Mucosa of stomach (tissue), 1 donor: ENCODE results near the gene NOL4L.
"Not testable (repeated sequence)": the region's sequence is repeated elsewhere in the genome, so short reads cannot be mapped to it uniquely, and the experiment has no call there.

Experiments
- H3K27me3 ChIP-seq: one replicate; pipeline ENCODE4 v1.7.0; 2013; ENCODE audit warnings: mild to moderate bottlenecking, low read length; ENCODE audit not compliant: control insufficient read depth, insufficient read depth
- H3K36me3 ChIP-seq: one replicate; pipeline ENCODE4 v1.7.0; 2013; ENCODE audit warnings: low read length; ENCODE audit not compliant: control insufficient read depth, insufficient read depth
- H3K4me1 ChIP-seq: one replicate; pipeline ENCODE4 v1.7.0; 2013; ENCODE audit warnings: mild to moderate bottlenecking, low read length; ENCODE audit not compliant: control insufficient read depth, insufficient read depth
- H3K4me3 ChIP-seq: one replicate; pipeline ENCODE4 v1.7.0; 2013; ENCODE audit warnings: low read length
- H3K9ac ChIP-seq: one replicate; pipeline ENCODE4 v1.7.0; 2013; ENCODE audit warnings: mild to moderate bottlenecking, low read length, moderate library complexity
- H3K9me3 ChIP-seq: one replicate; pipeline ENCODE4 v1.7.0; 2013; ENCODE audit warnings: mild to moderate bottlenecking, low read length, moderate library complexity; ENCODE audit not compliant: control insufficient read depth
- donor health status: Pancreatic carcinoma.

NOL4L gene

GRCh38 chr20:32473231-32474008 is 111.7 kb downstream of the NOL4L start:
- peak overlapping the region; percentile 40 for H3K4me3 ChIP-seq
- peaks cover 10% of the 10 kb centered on the region for H3K36me3 ChIP-seq
- peaks cover 98% of the 10 kb centered on the region for H3K4me1 ChIP-seq
- no peaks in the 10 kb centered on the region for H3K9me3 ChIP-seq
- no peaks in the 10 kb centered on the region for H3K27me3 ChIP-seq
- H3K9ac ChIP-seq, result peak overlapping the region; percentile 66

GRCh38 chr20:32472581-32473207 is 112.4 kb downstream of the NOL4L start:
- no peaks in the 10 kb centered on the region for H3K9me3 ChIP-seq
- H3K4me3 ChIP-seq, result peak overlapping the region; percentile 40
- peak overlapping the region; percentile 66 for H3K9ac ChIP-seq
- H3K36me3 ChIP-seq, result peaks cover 10% of the 10 kb centered on the region
- no peaks in the 10 kb centered on the region for H3K27me3 ChIP-seq
- peaks cover 98% of the 10 kb centered on the region for H3K4me1 ChIP-seq

DNA sequence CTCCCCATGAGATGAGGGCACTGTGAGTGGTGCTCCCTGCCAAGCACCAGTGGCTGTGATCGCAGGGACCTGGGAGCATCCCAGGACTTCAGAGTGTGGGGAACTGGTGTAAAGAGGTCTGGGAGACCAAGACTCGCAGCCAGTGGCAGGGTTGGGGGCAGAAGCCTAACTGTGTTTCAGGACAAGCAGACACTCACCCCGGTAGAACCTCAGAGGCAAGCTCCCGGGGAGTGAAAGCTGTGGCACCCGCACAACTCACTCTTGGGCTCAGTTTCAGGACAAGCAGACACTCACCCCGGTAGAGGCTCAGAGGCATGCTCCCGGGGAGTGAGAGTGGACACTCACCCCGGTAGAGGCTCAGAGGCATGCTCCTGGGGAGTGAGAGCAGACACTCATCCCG is 114.2 kb downstream of the NOL4L start:
- peaks cover 10% of the 10 kb centered on the region for H3K36me3 ChIP-seq
- H3K4me3 ChIP-seq, result no peak overlapping the region
- peaks cover 98% of the 10 kb centered on the region for H3K4me1 ChIP-seq
- H3K9me3 ChIP-seq, result no peaks in the 10 kb centered on the region
- no peaks in the 10 kb centered on the region for H3K27me3 ChIP-seq
- no peak overlapping the region for H3K9ac ChIP-seq

- H3K36me3 ChIP-seq, result peaks cover 10% of the 10 kb centered on the region
- peaks cover 98% of the 10 kb centered on the region for H3K4me1 ChIP-seq
- H3K9me3 ChIP-seq, result no peaks in the 10 kb centered on the region
- no peaks in the 10 kb centered on the region for H3K27me3 ChIP-seq
- no peak overlapping the region for H3K9ac ChIP-seq
- no peak overlapping the region for H3K4me3 ChIP-seq
Observed at GRCh38 chr20:32470025-32470861, 114.9 kb downstream of the NOL4L start.

GRCh38 chr20:32468860-32469259 is 116.3 kb downstream of the NOL4L start:
- Histone ChIP-seq H3K9me3 (no peaks in the 10 kb centered on the region), H3K36me3 (peaks cover 10% of the 10 kb centered on the region), H3K27me3 (no peaks in the 10 kb centered on the region), H3K9ac (no peak overlapping the region), H3K4me3 (no peak overlapping the region), H3K4me1 (peaks cover 98% of the 10 kb centered on the region)

DNA sequence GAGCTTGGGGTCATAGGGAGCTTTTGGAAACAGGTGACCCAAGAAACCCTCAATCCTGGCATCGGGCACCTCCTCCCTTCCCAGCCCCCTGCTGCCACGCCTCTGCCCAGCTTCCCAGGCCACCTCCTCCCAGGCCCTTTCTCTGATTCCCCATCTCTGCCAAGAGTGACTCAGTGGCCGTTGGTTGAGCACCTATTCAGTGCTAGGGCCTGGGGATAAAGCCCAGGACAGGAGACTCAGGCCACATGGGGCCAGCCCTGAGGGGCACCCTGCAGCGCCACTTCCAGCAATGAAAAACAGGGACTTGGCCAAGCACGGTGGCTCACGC is 116.9 kb downstream of the NOL4L start:
- H3K4me3 ChIP-seq, result no peak overlapping the region
- no peaks in the 10 kb centered on the region for H3K9me3 ChIP-seq
- H3K27me3 ChIP-seq, result no peaks in the 10 kb centered on the region
- peaks cover 10% of the 10 kb centered on the region for H3K36me3 ChIP-seq
- H3K9ac ChIP-seq, result peak overlapping the region; percentile 65
- H3K4me1 ChIP-seq, result peaks cover 98% of the 10 kb centered on the region

GRCh38 chr20:32467506-32468312 is 117.4 kb downstream of the NOL4L start:
- Histone ChIP-seq H3K9me3 (no peaks in the 10 kb centered on the region), H3K4me3 (no peak overlapping the region), H3K36me3 (peaks cover 10% of the 10 kb centered on the region), H3K9ac (peak overlapping the region; percentile 65), H3K4me1 (peaks cover 98% of the 10 kb centered on the region), H3K27me3 (no peaks in the 10 kb centered on the region)

- Histone ChIP-seq H3K4me1 (peaks cover 98% of the 10 kb centered on the region), H3K27me3 (no peaks in the 10 kb centered on the region), H3K36me3 (peaks cover 3% of the 10 kb centered on the region), H3K9me3 (no peaks in the 10 kb centered on the region), H3K9ac (peak overlapping the region; percentile 65), H3K4me3 (no peak overlapping the region)
Observed at GRCh38 chr20:32466739-32467505, 118.2 kb downstream of the NOL4L start.

GRCh38 chr20:32465901-32466675 is 119.0 kb downstream of the NOL4L start:
- H3K36me3 ChIP-seq, H3K27me3 ChIP-seq, H3K4me3 ChIP-seq, H3K9me3 ChIP-seq: not testable (repeated sequence)
- Histone ChIP-seq H3K9ac (peak overlapping the region; percentile 57), H3K4me1 (peaks cover 90% of the 10 kb centered on the region)

GRCh38 chr20:32465092-32465900 is 119.8 kb downstream of the NOL4L start:
- Histone ChIP-seq H3K4me3 (no peak overlapping the region), H3K36me3 (no peaks in the 10 kb centered on the region), H3K9ac (peak overlapping the region; percentile 57), H3K4me1 (peaks cover 82% of the 10 kb centered on the region), H3K9me3 (no peaks in the 10 kb centered on the region), H3K27me3 (no peaks in the 10 kb centered on the region)
